Liver (tissue), 3 donors: ENCODE data around the gene FAM13A.

ENCODE experiments used
- CTCF ChIP-seq: fragments of 150-350 bp; IDR thresholded peaks from 2 replicates; pipeline ENCODE4 v1.5.1; 2017; ENCODE audit warnings: improper control_type of control experiment, low read depth, low read length; ENCODE audit not compliant: missing input control
- EGR1 ChIP-seq, 2 donors: IDR thresholded peaks; 2 replicates each; pipeline ENCODE4 v1.6.1; 2016 to 2018; ENCODE audit warnings: antibody characterized with exemption in 2 of 2, low read depth in 2 of 2
- RAD21 ChIP-seq, 2 donors: IDR thresholded peaks; 2 replicates each; pipeline ENCODE4 v1.6.1; 2016; ENCODE audit warnings: antibody characterized with exemption in 2 of 2, mild to moderate bottlenecking in 2 of 2
- REST ChIP-seq: IDR thresholded peaks from 2 replicates; pipeline ENCODE4 v1.6.1; 2016; ENCODE audit warnings: antibody characterized with exemption, mild to moderate bottlenecking
- RXRA ChIP-seq, 2 donors: IDR thresholded peaks; 2 replicates each; pipeline ENCODE4 v1.6.1; 2017 to 2018; ENCODE audit warnings: antibody characterized with exemption in 2 of 2, mild to moderate bottlenecking in 1 of 2
- SP1 ChIP-seq: IDR thresholded peaks from 2 replicates; pipeline ENCODE4 v1.6.1; 2018; ENCODE audit warnings: antibody characterized with exemption, mild to moderate bottlenecking
- TAF1 ChIP-seq: conservative IDR thresholded peaks from 2 replicates; pipeline ENCODE4 v1.6.1; 2016; ENCODE audit warnings: antibody characterized with exemption, mild to moderate bottlenecking
- TF ChIP-seq, protein P1 (sequence below): IDR thresholded peaks from 2 replicates; pipeline ENCODE4 v1.6.1; 2016; ENCODE audit warnings: antibody characterized with exemption
- TF ChIP-seq, protein P2 (sequence below): IDR thresholded peaks from 2 replicates; pipeline ENCODE4 v1.6.1; 2016; ENCODE audit warnings: antibody characterized with exemption
- TF ChIP-seq, protein P3 (sequence below): IDR thresholded peaks from 2 replicates; pipeline ENCODE4 v1.6.1; 2016; ENCODE audit warnings: antibody characterized with exemption
- donor health status: healthy.
- donor health status: healthy.

GRCh38 chr4:88719381-88719780 lies 337.6 kb downstream of the FAM13A start:
- TF ChIP-seq CTCF = no peak
- TF ChIP-seq, protein P1, sequence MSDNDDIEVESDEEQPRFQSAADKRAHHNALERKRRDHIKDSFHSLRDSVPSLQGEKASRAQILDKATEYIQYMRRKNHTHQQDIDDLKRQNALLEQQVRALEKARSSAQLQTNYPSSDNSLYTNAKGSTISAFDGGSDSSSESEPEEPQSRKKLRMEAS = no peak
- TF ChIP-seq, protein P2, sequence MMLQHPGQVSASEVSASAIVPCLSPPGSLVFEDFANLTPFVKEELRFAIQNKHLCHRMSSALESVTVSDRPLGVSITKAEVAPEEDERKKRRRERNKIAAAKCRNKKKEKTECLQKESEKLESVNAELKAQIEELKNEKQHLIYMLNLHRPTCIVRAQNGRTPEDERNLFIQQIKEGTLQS = no peak
- no peak for TF ChIP-seq RAD21 (IDR thresholded peaks at IDR 0.05)
- TF ChIP-seq, protein P3, sequence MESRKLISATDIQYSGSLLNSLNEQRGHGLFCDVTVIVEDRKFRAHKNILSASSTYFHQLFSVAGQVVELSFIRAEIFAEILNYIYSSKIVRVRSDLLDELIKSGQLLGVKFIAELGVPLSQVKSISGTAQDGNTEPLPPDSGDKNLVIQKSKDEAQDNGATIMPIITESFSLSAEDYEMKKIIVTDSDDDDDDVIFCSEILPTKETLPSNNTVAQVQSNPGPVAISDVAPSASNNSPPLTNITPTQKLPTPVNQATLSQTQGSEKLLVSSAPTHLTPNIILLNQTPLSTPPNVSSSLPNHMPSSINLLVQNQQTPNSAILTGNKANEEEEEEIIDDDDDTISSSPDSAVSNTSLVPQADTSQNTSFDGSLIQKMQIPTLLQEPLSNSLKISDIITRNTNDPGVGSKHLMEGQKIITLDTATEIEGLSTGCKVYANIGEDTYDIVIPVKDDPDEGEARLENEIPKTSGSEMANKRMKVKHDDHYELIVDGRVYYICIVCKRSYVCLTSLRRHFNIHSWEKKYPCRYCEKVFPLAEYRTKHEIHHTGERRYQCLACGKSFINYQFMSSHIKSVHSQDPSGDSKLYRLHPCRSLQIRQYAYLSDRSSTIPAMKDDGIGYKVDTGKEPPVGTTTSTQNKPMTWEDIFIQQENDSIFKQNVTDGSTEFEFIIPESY = no peak
- no peak for TF ChIP-seq RXRA (IDR thresholded peaks at IDR 0.05)
- TF ChIP-seq TAF1 = no peak
- TF ChIP-seq REST = no peak
- no peak for TF ChIP-seq EGR1 (IDR thresholded peaks at IDR 0.05; ENCODE audit: low read depth in 2 of 2)
- TF ChIP-seq SP1 = no peak
